Measurements from ENCODE around the gene TMEM41B.
"Not testable (repeated sequence)": the region's sequence is repeated elsewhere in the genome, so short reads cannot be mapped to it uniquely, and the experiment has no call there.

Gene TMEM41B

DNA sequence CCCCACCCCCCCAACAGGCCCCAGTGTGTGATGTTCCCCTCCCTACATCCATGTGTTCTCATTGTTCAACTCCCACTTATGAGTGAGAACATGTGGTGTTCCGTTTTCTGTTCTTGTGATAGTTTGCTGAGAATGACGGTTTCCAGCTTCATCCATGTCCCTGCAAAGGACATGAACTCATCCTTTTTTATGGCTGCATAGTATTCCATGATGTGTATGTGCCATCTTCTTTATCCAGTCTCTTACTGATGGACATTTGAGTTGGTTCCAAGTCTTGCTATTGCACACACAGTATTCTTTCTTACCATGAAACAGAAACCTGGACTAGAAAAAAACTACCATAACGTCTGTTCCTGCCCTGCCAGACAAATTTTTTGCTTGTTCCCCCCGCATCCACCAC lies 56.1 kb downstream of the TMEM41B start:
- DNase-seq, result not testable (repeated sequence)

DNA sequence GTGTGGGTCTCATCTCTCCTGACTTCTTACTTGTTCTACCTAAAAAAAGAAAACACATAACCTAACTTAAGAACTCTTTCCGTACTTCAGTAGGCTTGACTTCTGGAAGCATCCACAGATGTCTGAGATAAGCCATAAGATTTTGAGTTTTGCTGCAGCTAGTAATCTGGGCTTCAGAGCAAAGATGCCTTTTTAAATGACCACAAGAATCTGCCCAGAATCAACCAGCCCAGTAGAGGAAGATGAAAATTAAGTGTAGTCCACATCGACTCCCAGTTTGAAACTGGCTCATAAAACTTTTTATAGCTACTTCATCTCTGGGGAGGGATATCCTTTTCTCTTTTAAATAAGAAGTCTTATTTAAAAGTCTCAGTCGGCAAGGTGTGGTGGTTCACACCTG lies 60.0 kb downstream of the TMEM41B start:
- DNase-seq, result no peak

DNA sequence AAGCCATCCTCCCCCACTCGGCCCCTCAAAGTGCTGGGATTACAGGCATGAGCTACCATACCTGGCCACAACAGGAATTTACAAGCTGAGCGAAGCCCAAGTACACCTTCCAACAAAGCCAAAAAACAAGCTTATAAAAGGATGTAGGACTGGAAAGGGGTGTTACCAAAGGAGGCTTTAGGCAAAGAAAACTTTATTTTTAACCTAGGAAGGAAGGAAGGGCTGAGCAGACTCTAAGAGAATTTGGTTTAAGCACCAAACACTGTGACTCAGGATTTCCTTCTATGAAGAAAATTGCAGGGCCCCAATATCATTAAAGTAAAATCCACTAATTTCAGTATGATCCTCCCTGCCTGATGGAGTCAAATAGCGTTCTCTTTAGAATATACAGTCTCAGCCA lies 61.3 kb downstream of the TMEM41B start:
- no peak for DNase-seq

DNA sequence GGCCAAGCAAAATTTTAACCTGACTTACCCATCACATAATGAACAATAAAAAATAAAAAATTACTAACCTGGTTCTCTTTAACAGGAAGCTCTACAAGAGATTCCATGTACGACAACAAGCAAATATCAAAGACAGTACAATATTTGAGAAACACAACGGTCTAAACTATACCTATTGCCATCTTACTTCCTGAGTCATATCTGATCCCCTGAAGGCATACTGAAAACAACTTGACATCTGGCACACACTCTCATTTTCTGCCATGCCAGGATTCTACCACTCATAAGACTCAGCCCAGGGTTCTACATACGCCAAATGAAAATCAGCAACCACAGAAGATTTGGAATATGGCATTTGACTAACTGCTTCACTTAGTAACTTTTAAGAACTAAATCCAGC lies 63.1 kb downstream of the TMEM41B start:
- DNase-seq, result peak; percentile 50

DNA sequence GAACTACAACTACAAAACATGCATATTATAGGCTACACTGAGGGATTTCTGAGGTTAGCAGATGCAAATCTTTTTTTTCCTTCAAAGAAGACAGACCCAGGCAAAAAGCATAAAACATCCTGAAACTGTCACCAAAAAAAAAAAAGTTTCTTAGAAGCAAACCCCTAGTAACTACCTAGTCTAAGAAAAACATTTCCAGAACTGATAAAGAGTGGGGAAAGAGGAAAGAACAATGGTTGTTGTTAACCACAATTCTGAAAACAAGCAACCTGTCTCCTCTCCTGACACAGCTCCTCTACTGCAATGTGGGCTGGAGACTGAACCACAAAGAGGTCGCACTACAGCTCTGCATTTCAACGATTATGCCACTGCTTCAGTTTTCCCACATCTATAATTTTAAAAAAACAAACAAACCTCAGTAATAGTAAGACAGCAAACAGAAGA lies 64.2 kb downstream of the TMEM41B start:
- DNase-seq, result peak; percentile 75

DNA sequence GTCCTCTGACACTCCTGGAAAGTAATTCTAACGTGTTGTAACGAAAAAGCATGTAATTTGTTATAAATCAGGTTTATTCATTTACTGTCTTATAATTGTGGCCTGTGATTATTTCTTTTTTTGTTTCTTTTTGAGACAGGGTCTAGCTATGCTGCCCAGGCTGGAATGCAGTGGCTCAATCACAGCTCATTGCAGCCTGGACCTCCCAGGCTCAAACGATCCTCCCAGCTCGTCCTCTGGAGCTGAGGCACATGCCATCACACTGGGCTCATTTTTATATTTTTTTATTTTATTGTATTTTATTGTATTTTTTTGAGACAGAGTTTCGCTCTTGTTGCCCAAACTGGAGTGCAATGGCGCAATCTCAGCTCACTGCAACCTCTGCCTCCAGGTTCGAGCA lies 65.1 kb downstream of the TMEM41B start:
- no peak for DNase-seq

DNA sequence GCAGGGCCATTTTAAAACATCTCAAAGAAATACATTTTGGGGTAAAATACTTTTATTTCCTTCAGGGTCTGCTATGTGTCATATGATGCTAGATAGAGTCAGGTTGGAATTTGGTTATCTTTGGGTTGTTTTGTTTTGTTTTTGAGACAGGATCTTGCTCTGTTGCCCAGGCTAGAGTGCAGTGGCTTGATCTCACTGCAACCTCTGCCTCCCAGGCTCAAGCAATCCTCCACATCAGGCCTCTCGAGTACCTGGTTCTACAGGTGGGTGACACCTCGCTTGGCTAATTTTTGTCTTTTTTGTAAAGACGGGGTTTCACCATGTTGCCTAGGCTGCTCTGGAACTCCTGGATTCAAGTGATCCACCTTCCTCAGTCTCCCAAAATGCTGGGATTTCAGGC lies 66.5 kb downstream of the TMEM41B start:
- no peak for DNase-seq

DNA sequence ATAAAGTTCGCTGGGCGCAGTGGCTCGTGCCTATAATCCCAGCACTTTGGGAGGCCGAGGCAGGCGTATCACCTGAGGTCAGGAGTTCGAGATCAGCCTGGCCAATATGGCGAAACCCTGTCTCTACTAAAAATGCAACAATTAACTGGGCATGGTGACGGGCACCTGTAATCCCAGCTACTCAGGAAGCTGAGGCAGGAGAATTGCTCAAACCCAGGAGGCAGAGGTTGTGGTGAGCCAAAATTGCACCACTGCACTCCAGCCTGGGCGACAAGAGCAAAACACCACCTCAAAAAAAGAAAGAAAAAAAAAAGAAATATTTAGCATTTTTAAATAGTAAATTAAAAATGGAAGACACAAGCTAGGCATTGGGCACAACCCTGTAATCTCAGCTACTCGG lies 78.2 kb downstream of the TMEM41B start:
- not testable (repeated sequence) for DNase-seq

DNA sequence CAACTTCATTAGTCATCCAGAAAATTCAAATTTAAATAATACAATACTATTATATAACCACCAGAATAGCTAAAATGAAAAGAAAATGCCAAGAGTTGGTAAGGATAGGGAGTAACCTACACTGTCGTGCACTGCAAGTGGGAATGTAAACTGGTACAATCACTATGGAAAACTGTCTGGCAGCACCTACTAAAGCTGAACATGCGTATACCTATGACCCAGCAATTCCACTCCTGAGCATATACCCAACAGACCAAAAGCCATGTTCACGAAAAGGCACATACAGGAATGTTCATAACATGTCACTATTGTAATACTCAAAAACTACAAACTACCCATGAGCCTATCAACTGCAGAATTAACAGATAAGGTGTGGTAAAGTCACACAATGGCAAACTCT lies 81.9 kb downstream of the TMEM41B start:
- DNase-seq, result no peak

DNA sequence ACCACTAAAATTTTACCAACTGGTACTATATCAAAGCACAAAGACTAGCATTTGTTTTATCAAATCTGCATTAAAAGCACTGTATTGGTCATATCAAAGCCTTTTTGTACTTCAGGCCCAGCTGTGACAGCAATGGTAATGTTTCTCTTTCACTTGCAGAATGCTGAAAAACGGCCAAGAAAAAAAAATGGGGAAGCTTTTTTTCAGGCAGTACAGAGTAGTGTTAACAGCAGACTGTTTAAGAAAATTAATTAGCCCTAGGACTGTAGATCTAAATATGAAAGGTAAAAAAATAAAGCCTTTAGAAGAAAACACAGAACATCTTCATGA lies 82.6 kb downstream of the TMEM41B start:
- DNase-seq, result no peak
